ENCODE measurements around the gene RAB3GAP2. TPM values are rescaled to one million over a fixed set of nuclear protein-coding genes. Genes with fewer than 3 reads are reported as not detected.

The RAB3GAP2 gene
- total and polyA plus RNA-seq, 10 of the 15 experiments (the other 5 are each of a cell fraction or from before 2014, with no cell fraction given) = 11.9 to 51.1 (median 24.4) TPM

DNA sequence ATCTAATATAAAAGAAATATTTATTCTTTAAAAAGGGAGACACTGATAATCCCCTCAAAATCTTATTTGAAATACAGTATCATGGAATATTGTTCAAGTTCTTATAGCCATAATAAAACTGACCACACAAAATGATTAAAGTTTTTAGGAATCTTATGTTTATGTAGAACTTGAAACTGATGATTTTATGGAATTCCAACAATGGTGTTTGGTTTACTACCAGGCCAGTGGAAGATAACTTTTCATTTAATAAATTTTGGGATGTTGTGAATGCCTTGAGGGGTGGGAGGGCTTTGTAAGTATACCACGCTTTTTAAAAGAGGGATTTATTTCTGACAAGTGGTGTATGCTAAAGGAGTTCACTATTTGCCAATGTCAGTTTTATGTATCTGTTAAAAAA lies 87.7 kb downstream of the RAB3GAP2 start (continued):
- TF ChIP-seq ZNF592 (IDR thresholded peaks at IDR 0.05) (no peak), YY1 (IDR thresholded peaks at IDR 0.05; ENCODE audit: low read depth, low read length) (no peak), NR2C1 (IDR thresholded peaks at IDR 0.05) (no peak), STAT1 (conservative IDR thresholded peaks at IDR 0.05) (no peak), MEF2A (IDR thresholded peaks at IDR 0.05; ENCODE audit: insufficient read depth, low read depth, low read length) (no peak), RB1 (IDR thresholded peaks at IDR 0.05; ENCODE audit: borderline replicate concordance) (no peak), TAF1 (IDR thresholded peaks at IDR 0.05; ENCODE audit: borderline replicate concordance, low read depth, low read length) (no peak), CREM (IDR thresholded peaks at IDR 0.05; ENCODE audit: low read depth) (no peak)

GRCh38 chr1:220182656-220183055 lies 89.6 kb downstream of the RAB3GAP2 start:
- Histone ChIP-seq H4K20me1 (ENCODE audit: control insufficient read depth, insufficient read depth) (no peaks in the 10 kb centered on the region), H3K79me2 (ENCODE audit: control insufficient read depth, insufficient read depth, low read length) (no peaks in the 10 kb centered on the region), H3K27ac (ENCODE audit: control insufficient read depth, insufficient read depth) (no peak overlapping the region), H2AFZ (ENCODE audit: control insufficient read depth, low read depth, low read length) (no peak overlapping the region), H3K27me3 (replicated peaks in 1 of 2; ENCODE audit: control insufficient read depth in 2 of 2, insufficient read depth in 2 of 2, low read length in 1 of 2) (no peaks in the 10 kb centered on the region), H3K4me3 (no peak overlapping the region), H3K9me3 (replicated peaks; ENCODE audit: control insufficient read depth, insufficient read depth, low read length) (no peaks in the 10 kb centered on the region), H3K9ac (ENCODE audit: control insufficient read depth, insufficient read depth, low read length) (no peak overlapping the region), H3K4me2 (ENCODE audit: control insufficient read depth, insufficient read depth) (no peak overlapping the region), H3K36me3 (ENCODE audit: control insufficient read depth in 2 of 2, insufficient read depth in 2 of 2, low read length in 1 of 2) (peaks cover 0 to 15% of the 10 kb centered on the region in 2 experiments; a peak in 3 of 4 replicates), H3K4me1 (ENCODE audit: control insufficient read depth, insufficient read depth, low read length) (no peaks in the 10 kb centered on the region)
- ChIA-PET RAD21 (ENCODE audit: unreplicated experiment) (no interaction called here), POLR2A (no interaction called here), CTCF (interaction anchor here (0.6 kb wide), 1 partner anchor 1606 kb away, joined by 3 read pairs; no protein-coding TSS in a partner anchor), SMC1A (ENCODE audit: uncharacterized antibody, unreplicated experiment) (no interaction called here)
- ATAC-seq (no peak), FAIRE-seq (no peak), DNase-seq (ENCODE audit: low read depth, low spot score) (no peak)
- BruUV-seq (replicated peaks) = no TSS peak
- in situ Hi-C loops (cut with MboI) = no loop called here
- intact Hi-C loops (cut with micrococcal nuclease; ENCODE audit: unreplicated experiment) = no loop called here
- 97% methylated on average over 2 of the region's 2 CpGs for WGBS (ENCODE audit: insufficient coverage, insufficient replicate concordance, low lambda C conversion rate, missing lambda C conversion rate)
- TF ChIP-seq DPF2 (IDR thresholded peaks at IDR 0.05) (no peak), SKIL (IDR thresholded peaks at IDR 0.05; ENCODE audit: low read depth, poor library complexity, severe bottlenecking) (no peak), CBFB (IDR thresholded peaks at IDR 0.05; ENCODE audit: low read depth) (no peak), HSF1 (IDR thresholded peaks at IDR 0.05; ENCODE audit: low read depth, low read length) (no peak), PAX8 (IDR thresholded peaks at IDR 0.05) (no peak), SMAD5 (IDR thresholded peaks at IDR 0.05; ENCODE audit: low read depth) (no peak), USF2 (IDR thresholded peaks at IDR 0.05; ENCODE audit: borderline replicate concordance, low read depth, low read length) (no peak), STAT3 (IDR thresholded peaks at IDR 0.05; ENCODE audit: low read depth, low read length) (no peak), TARDBP (IDR thresholded peaks at IDR 0.05; ENCODE audit: borderline replicate concordance) (no peak)
